Limb (tissue), 2 donors: ENCODE data around the gene ZSWIM1.
"Not testable (repeated sequence)": the region's sequence is repeated elsewhere in the genome, so short reads cannot be mapped to it uniquely, and the experiment has no call there.

Experiments used
- DNase-seq, 2 donors: peaks; one replicate each; pipeline ENCODE4 v3.0.0-alpha.2; 2016; ENCODE audit errors: extremely low spot score in 2 of 2

The ZSWIM1 gene

GRCh38 chr20:45927071-45927878 lies 46.2 kb downstream of the ZSWIM1 start:
- no peak for DNase-seq

GRCh38 chr20:45931680-45932079 lies 50.7 kb downstream of the ZSWIM1 start:
- DNase-seq: not testable (repeated sequence)

DNA sequence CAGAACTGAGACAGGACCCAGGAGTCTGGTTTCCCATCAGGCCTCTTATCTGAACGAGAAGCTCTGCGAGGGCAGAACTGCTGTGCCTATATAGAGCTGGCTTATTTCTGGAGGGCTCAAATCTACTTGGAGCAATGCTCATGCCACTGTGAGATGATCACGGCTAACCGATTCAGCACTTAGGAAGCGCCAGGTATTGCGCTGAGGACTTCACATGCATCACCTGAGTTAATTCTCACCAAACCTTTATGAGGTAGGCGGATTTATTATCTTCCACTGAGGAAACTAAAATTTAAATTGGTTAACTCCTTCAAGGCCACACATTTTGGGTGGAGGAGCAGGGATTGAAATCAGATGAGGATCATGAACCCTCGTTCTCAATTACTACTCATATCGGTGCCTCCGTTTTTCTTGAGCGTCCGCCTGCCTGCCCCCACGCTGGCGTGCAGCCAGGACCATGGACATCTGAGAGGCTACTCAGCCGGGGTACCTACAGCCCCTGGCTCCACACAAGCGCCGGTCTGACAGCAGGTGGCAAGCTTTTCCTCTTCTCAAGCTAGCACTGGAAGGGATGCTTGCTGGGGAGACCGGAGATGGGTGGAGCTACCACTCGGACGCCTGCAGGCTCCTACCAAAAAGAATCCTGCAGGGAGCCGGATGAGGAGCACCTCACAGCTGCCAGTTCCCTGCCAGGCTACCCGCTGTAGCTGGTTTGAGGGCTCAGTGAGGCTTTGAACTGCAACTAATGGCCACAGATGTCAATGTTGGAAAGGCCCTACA lies 52.4 kb downstream of the ZSWIM1 start:
- peak; percentile 62 to 70 for DNase-seq

GRCh38 chr20:45934046-45934585 lies 53.1 kb downstream of the ZSWIM1 start:
- peak in 1 of 2 donors; percentile 58 for DNase-seq
